K562 (cell line): ENCODE measurements around the gene TAF10. TPM values are rescaled to one million over a fixed set of nuclear protein-coding genes. Genes with fewer than 3 reads are reported as not detected.

Experiments
- ATAC-seq: fragments of 200-7000 bp; cut with Tn5 transposase; 3 replicates; pipeline ENCODE4 v1.9.1; 2020; ENCODE audit warnings: moderate library complexity
- BruUV-seq: library from RNA; stranded (reverse); fragments of 400-500 nt; replicated peaks from 2 replicates; lab custom pipeline; 2021; lab: Mats Ljungman, UMichigan
- CTCF ChIA-PET: fragments of 300-600 bp; formaldehyde crosslinking; extraction: SDS; loops from one replicate; lab custom pipeline; 2021; ENCODE audit warnings: low intra/inter-chr PET ratio; lab: Yijun Ruan, JAX
- POLR2A ChIA-PET: fragments of 300-600, 350-650 bp; sonication (Branson Sonifier 250); formaldehyde crosslinking; extraction: SDS; loops from one replicate; lab custom pipeline; 2021; ENCODE audit warnings: antibody characterized with exemption, inconsistent platforms; lab: Yijun Ruan, JAX
- DNase-seq, 4 experiments: peaks; one replicate each; pipeline versions ENCODE4 v3.0.0 to v3.0.0-alpha.2; 2011 to 2018; ENCODE audit warnings: low spot score in 3 of 4, mixed read lengths in 3 of 4; ENCODE audit errors: extremely low read depth in 1 of 4
- FAIRE-seq: peaks from 2 replicates; lab custom pipeline; 2011; peaks lifted over from hg19 to GRCh38; lab: Jason Lieb, UNC
- H2AFZ ChIP-seq: 2 replicates; pipeline ENCODE4 v1.6.0; 2011; ENCODE audit warnings: low read depth, low read length, control low read depth, inconsistent platforms
- H3K27ac ChIP-seq: fragments of 200-600 bp; 3 replicates; pipeline ENCODE4 v1.8.0; 2011; ENCODE audit warnings: low read depth, mild to moderate bottlenecking, control low read depth, inconsistent platforms, low read length, moderate library complexity, mixed read lengths; ENCODE audit errors: extremely low read depth
- H3K27me3 ChIP-seq, 2 experiments: fragments of 300-600 bp in 1 of 2; 2 replicates in 1 of 2; 3 replicates in 1 of 2; pipeline versions ENCODE4 v1.6.0 to v1.8.0; 2011; ENCODE audit warnings: inconsistent platforms in 2 of 2, low read length in 2 of 2, mild to moderate bottlenecking in 1 of 2, mixed read lengths in 1 of 2, moderate library complexity in 1 of 2; ENCODE audit not compliant: control insufficient read depth in 2 of 2, insufficient read depth in 2 of 2
- H3K36me3 ChIP-seq: fragments of 300-600 bp; 3 replicates; pipeline ENCODE4 v1.8.0; 2011; ENCODE audit warnings: mild to moderate bottlenecking, low read length, inconsistent platforms; ENCODE audit not compliant: control insufficient read depth, insufficient read depth
- H3K4me1 ChIP-seq, 2 experiments: fragments of 200-600 bp in 1 of 2; replicated peaks in 1 of 2; 2 replicates in 1 of 2; 3 replicates in 1 of 2; pipeline versions ENCODE4 v1.5.1 to v1.8.0; 2011; ENCODE audit warnings: inconsistent platforms in 2 of 2, low read length in 2 of 2, mild to moderate bottlenecking in 1 of 2, mixed read lengths in 1 of 2, moderate library complexity in 1 of 2; ENCODE audit not compliant: control insufficient read depth in 2 of 2, insufficient read depth in 2 of 2
- H3K4me2 ChIP-seq: 2 replicates; pipeline ENCODE4 v1.6.1; 2011; ENCODE audit warnings: low read length, control low read depth, inconsistent platforms, mixed read lengths; ENCODE audit not compliant: insufficient read depth
- H3K4me3 ChIP-seq: fragments of 200-600 bp; sonication (generic), shearing (Covaris generic); 2 replicates; pipeline ENCODE4 v1.5.1; 2016; ENCODE audit warnings: control low read depth, inconsistent platforms
- H3K79me2 ChIP-seq: fragments of 200-600 bp; 3 replicates; pipeline ENCODE4 v1.8.0; 2011; ENCODE audit warnings: low read length, inconsistent platforms; ENCODE audit not compliant: control insufficient read depth, insufficient read depth
- H3K9ac ChIP-seq, 2 experiments: 2 replicates each; pipeline versions ENCODE4 v1.6.0 to v1.6.1; 2011; ENCODE audit warnings: low read depth in 2 of 2, low read length in 2 of 2, control low read depth in 1 of 2, inconsistent platforms in 1 of 2, mild to moderate bottlenecking in 1 of 2, mixed read lengths in 1 of 2; ENCODE audit not compliant: insufficient read depth in 1 of 2
- H3K9me1 ChIP-seq: one replicate; pipeline ENCODE4 v1.6.0; 2011; ENCODE audit warnings: inconsistent platforms, mild to moderate bottlenecking, low read length, moderate library complexity; ENCODE audit not compliant: control insufficient read depth, insufficient read depth
- H3K9me3 ChIP-seq: replicated peaks from 2 replicates; pipeline ENCODE4 v1.5.1; 2011; ENCODE audit warnings: low read depth, low read length, inconsistent platforms; ENCODE audit not compliant: control insufficient read depth, insufficient read depth
- H4K20me1 ChIP-seq: replicated peaks from 2 replicates; pipeline ENCODE4 v1.6.1; 2011; ENCODE audit warnings: low read length, inconsistent platforms, mixed read lengths; ENCODE audit not compliant: control insufficient read depth, insufficient read depth
- ATF1 ChIP-seq, 2 experiments: fragments of 450-650 bp in 1 of 2; IDR thresholded peaks; 2 replicates each; pipeline ENCODE4 v1.6.1; 2016; ENCODE audit warnings: missing compliant biosample characterization in 1 of 2, missing genetic modification characterization in 1 of 2
- PCBP2 ChIP-seq: fragments of 200-400 bp; formaldehyde crosslinking; IDR thresholded peaks from 2 replicates; pipeline ENCODE4 v1.6.1; 2018; ENCODE audit warnings: low read length, low read depth, mild to moderate bottlenecking, moderate library complexity; ENCODE audit not compliant: poor library complexity, severe bottlenecking
- RCOR1 ChIP-seq, 2 experiments: IDR thresholded peaks; 2 replicates each; pipeline ENCODE4 v1.6.1; 2012; ENCODE audit warnings: low read depth in 2 of 2, low read length in 2 of 2, borderline replicate concordance in 1 of 2, improper control_type of control experiment in 1 of 2
- U2AF1 ChIP-seq: fragments of 200-400 bp; formaldehyde crosslinking; optimal IDR thresholded peaks from 2 replicates; pipeline ENCODE3; 2017; ENCODE audit warnings: mild to moderate bottlenecking, low read depth, low read length, moderate library complexity
- WGBS: fragments of 100-300 bp; shearing (Covaris generic); methylation state at CpG from one replicate; pipeline ENCODE4 v1.1.6; 2016; ENCODE audit warnings: low coverage, mixed read lengths; ENCODE audit not compliant: insufficient coverage; ENCODE audit errors: missing lambda C conversion rate; 5-methylcytosine and 5-hydroxymethylcytosine counted together
- in situ Hi-C: fragments of 300-500 bp; cut with MboI; formaldehyde crosslinking; loops from 4 replicates; pipeline ENCODE4 v1.15.0; 2018; ENCODE audit warnings: inconsistent platforms, mixed read lengths
- intact Hi-C: fragments of 100-400 bp; cut with micrococcal nuclease; formaldehyde crosslinking; loops from 2 replicates; pipeline ENCODE4 v1.14.2; 2022
- polyA plus RNA-seq, 8 experiments: library from polyadenylated mRNA; depleted of rRNA in 4 of 8; stranded (reverse) in 5 of 8; unstranded in 3 of 8; fragments of >200 nt; fragmentation: Nextera tagmentation in 2 of 8; fragmentation: Illumina TruSeq in 1 of 8; extraction: Ambion mirVana in 2 of 8; extraction: Trizol in 1 of 8; gene quantifications; 2 replicates each; pipeline versions ENCODE4 v1.2.1 to v1.2.3, GENCODE V29; 2011 to 2014; ENCODE audit warnings: inconsistent platforms in 1 of 8, missing spikeins in 1 of 8
- total RNA-seq, 7 experiments: library from RNA; depleted of rRNA in 6 of 7; stranded (reverse); fragments of >200 nt in 6 of 7; fragmentation: Illumina TruSeq in 2 of 7; extraction: Trizol in 2 of 7; gene quantifications; 2 replicates each; pipeline versions ENCODE4 v1.2.1 to v1.2.3, GENCODE V29; 2011 to 2021; ENCODE audit warnings: low replicate concordance in 1 of 7
- TF ChIP-seq, protein P1 (sequence below): fragments of 250-450 bp; sonication (Bioruptor Pico); IDR thresholded peaks from 2 replicates; pipeline ENCODE4 v1.9.0; 2021; ENCODE audit warnings: mild to moderate bottlenecking, inconsistent platforms

Gene TAF10
- total and polyA plus RNA-seq, 9 of the 15 experiments (the other 6 are each of a cell fraction or from before 2014, with no cell fraction given): 19.5 to 197 (median 121) TPM

DNA sequence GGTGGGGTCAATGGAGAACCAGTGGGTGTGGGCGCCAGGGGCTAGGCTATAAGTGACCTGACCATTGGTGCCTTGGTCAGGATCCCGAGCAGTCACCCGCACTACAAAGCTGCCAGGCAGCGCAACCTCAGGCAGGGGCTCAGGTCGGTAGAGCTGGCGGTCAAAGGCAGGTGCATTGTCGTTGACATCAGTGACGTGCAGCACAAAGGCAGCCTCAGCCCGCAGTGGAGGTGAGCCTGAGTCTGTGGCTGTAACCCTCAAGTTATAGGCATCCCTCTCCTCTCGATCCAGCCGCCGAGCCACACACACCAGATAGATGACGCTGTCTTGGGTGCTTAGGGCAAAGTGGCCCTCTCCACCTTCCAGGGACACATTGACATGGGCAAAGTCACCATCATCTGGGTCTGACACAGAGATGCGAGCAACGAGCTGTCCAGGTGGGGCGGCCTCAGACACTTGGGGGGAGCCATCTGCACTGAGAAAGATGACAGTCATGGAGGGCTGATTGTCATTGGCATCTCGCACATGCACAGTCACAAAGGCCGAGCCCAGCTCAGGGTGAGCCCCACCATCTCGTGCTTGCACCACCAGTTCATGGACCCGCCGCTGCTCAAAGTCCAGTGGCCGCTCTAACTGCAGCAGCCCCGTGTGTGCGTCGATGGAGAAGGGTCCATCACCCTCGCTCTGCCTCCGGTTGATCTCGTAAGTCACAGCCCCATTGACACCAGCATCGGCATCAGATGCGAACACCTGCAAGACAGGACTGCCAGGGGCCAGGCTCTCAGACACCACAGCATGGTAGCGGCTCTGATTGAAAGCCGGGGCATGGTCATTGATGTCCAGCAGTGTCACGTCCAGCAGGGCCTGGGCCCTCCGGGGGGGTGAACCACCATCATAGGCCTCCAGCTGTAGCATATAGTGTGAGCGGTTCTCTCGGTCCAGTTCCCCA, 28.3 kb upstream of the TAF10 start:
- FAIRE-seq (no peak), ATAC-seq (no peak), DNase-seq (no peak)
- Histone ChIP-seq H4K20me1 (no peaks in the 10 kb centered on the region), H3K9me3 (no peaks in the 10 kb centered on the region), H2AFZ (no peak overlapping the region), H3K9ac (0 out of 4 replicates have a peak overlapping the region, but pooled peaks of 1 of the 2 experiments have one; percentile 17), H3K36me3 (no peaks in the 10 kb centered on the region), H3K9me1 (no peaks in the 10 kb centered on the region), H3K4me2 (no peak overlapping the region), H3K27ac (no peak overlapping the region), H3K79me2 (no peaks in the 10 kb centered on the region), H3K4me1 (peaks cover 27 to 38% of the 10 kb centered on the region in 2 experiments), H3K27me3 (no peaks in the 10 kb centered on the region; a peak in 1 of 5 replicates), H3K4me3 (no peak overlapping the region)
- ChIA-PET CTCF (no interaction called here), POLR2A (interaction anchor here (1.5 kb wide), 1 partner anchor 14 kb away, joined by 3 read pairs; no protein-coding TSS in a partner anchor)
- intact Hi-C loops: no loop called here
- 65% methylated on average over 35 of the region's 36 CpGs for WGBS
- in situ Hi-C loops: no loop called here
- no TSS peak for BruUV-seq
- TF ChIP-seq ATF1 (CRISPR knock-in tag; IDR thresholded peaks at IDR 0.05): no peak
- TF ChIP-seq ATF1 (tag; IDR thresholded peaks at IDR 0.05): no peak
- TF ChIP-seq U2AF1: no peak
- no peak for TF ChIP-seq PCBP2
- TF ChIP-seq RCOR1 (IDR thresholded peaks at IDR 0.05; ENCODE audit: borderline replicate concordance in 1 of 2, low read depth in 2 of 2, low read length in 2 of 2): no peak
- TF ChIP-seq, protein P1, sequence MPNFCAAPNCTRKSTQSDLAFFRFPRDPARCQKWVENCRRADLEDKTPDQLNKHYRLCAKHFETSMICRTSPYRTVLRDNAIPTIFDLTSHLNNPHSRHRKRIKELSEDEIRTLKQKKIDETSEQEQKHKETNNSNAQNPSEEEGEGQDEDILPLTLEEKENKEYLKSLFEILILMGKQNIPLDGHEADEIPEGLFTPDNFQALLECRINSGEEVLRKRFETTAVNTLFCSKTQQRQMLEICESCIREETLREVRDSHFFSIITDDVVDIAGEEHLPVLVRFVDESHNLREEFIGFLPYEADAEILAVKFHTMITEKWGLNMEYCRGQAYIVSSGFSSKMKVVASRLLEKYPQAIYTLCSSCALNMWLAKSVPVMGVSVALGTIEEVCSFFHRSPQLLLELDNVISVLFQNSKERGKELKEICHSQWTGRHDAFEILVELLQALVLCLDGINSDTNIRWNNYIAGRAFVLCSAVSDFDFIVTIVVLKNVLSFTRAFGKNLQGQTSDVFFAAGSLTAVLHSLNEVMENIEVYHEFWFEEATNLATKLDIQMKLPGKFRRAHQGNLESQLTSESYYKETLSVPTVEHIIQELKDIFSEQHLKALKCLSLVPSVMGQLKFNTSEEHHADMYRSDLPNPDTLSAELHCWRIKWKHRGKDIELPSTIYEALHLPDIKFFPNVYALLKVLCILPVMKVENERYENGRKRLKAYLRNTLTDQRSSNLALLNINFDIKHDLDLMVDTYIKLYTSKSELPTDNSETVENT (CRISPR knock-in tag): no peak
